Stomach smooth muscle (tissue), 2 donors: ENCODE data around the gene NEDD4L.

Source experiments
- H3K27ac ChIP-seq: one replicate; pipeline ENCODE4 v1.7.0; 2013; ENCODE audit warnings: mild to moderate bottlenecking, low read length, inconsistent platforms
- H3K27me3 ChIP-seq, 2 donors: one replicate each; pipeline ENCODE4 v1.7.0; 2013; ENCODE audit warnings: low read length in 2 of 2; ENCODE audit not compliant: insufficient read depth in 2 of 2, control insufficient read depth in 1 of 2
- H3K36me3 ChIP-seq, 2 donors: one replicate each; pipeline ENCODE4 v1.7.0; 2013; ENCODE audit warnings: low read length in 2 of 2; ENCODE audit not compliant: control insufficient read depth in 2 of 2, insufficient read depth in 2 of 2
- H3K4me1 ChIP-seq: one replicate; pipeline ENCODE4 v1.7.0; 2013; ENCODE audit warnings: low read length; ENCODE audit not compliant: control insufficient read depth, insufficient read depth
- H3K4me3 ChIP-seq, 2 donors: one replicate each; pipeline ENCODE4 v1.7.0; 2013; ENCODE audit warnings: low read length in 2 of 2
- H3K9ac ChIP-seq, 2 donors: one replicate each; pipeline ENCODE4 v1.7.0; 2013; ENCODE audit warnings: low read length in 2 of 2, mild to moderate bottlenecking in 1 of 2
- H3K9me3 ChIP-seq, 2 donors: one replicate each; pipeline ENCODE4 v1.7.0; 2013; ENCODE audit warnings: low read length in 2 of 2; ENCODE audit not compliant: control insufficient read depth in 2 of 2
- donor health status: healthy.
- donor health status: Pancreatic carcinoma.

NEDD4L gene

GRCh38 chr18:58348517-58348916 lies 304.5 kb downstream of the NEDD4L start:
- H3K27ac ChIP-seq: no peak overlapping the region
- no peaks in the 10 kb centered on the region for H3K9me3 ChIP-seq
- H3K9ac ChIP-seq: no peak overlapping the region
- no peaks in the 10 kb centered on the region for H3K4me1 ChIP-seq
- no peak overlapping the region for H3K4me3 ChIP-seq
- peaks cover 6 to 10% of the 10 kb centered on the region in 2 donors for H3K36me3 ChIP-seq
- no peaks in the 10 kb centered on the region for H3K27me3 ChIP-seq

- Histone ChIP-seq H3K27me3 (no peaks in the 10 kb centered on the region), H3K4me1 (no peaks in the 10 kb centered on the region), H3K9ac (no peak overlapping the region), H3K9me3 (no peaks in the 10 kb centered on the region), H3K36me3 (peaks cover 9 to 11% of the 10 kb centered on the region in 2 donors), H3K4me3 (no peak overlapping the region), H3K27ac (no peak overlapping the region)
Observed at GRCh38 chr18:58348951-58349350, 304.9 kb downstream of the NEDD4L start.

GRCh38 chr18:58349650-58350049 lies 305.6 kb downstream of the NEDD4L start:
- no peak overlapping the region for H3K27ac ChIP-seq
- H3K9me3 ChIP-seq: no peaks in the 10 kb centered on the region
- H3K4me1 ChIP-seq: no peaks in the 10 kb centered on the region
- no peak overlapping the region for H3K9ac ChIP-seq
- H3K36me3 ChIP-seq: peaks cover 9 to 13% of the 10 kb centered on the region in 2 donors
- no peaks in the 10 kb centered on the region for H3K27me3 ChIP-seq
- no peak overlapping the region for H3K4me3 ChIP-seq

GRCh38 chr18:58350526-58350925 lies 306.5 kb downstream of the NEDD4L start:
- Histone ChIP-seq H3K9ac (no peak overlapping the region), H3K9me3 (no peaks in the 10 kb centered on the region), H3K4me1 (no peaks in the 10 kb centered on the region), H3K4me3 (no peak overlapping the region), H3K27me3 (no peaks in the 10 kb centered on the region), H3K36me3 (peaks cover 9 to 13% of the 10 kb centered on the region in 2 donors), H3K27ac (no peak overlapping the region)

GRCh38 chr18:58351776-58352175 lies 307.8 kb downstream of the NEDD4L start:
- no peaks in the 10 kb centered on the region for H3K4me1 ChIP-seq

GRCh38 chr18:58353581-58353980 lies 309.6 kb downstream of the NEDD4L start:
- Histone ChIP-seq H3K9ac (no peak overlapping the region), H3K27me3 (no peaks in the 10 kb centered on the region), H3K4me1 (no peaks in the 10 kb centered on the region), H3K4me3 (no peak overlapping the region), H3K36me3 (peaks cover 13 to 17% of the 10 kb centered on the region in 2 donors), H3K27ac (no peak overlapping the region), H3K9me3 (no peaks in the 10 kb centered on the region)

More at GRCh38 chr18:58351776-58352175, 307.8 kb downstream of the NEDD4L start:
- Histone ChIP-seq H3K36me3 (peaks cover 9 to 13% of the 10 kb centered on the region in 2 donors), H3K9ac (no peak overlapping the region), H3K27ac (no peak overlapping the region), H3K4me3 (no peak overlapping the region), H3K9me3 (no peaks in the 10 kb centered on the region), H3K27me3 (no peaks in the 10 kb centered on the region)

- no peaks in the 10 kb centered on the region for H3K4me1 ChIP-seq
- no peak overlapping the region for H3K9ac ChIP-seq
- no peaks in the 10 kb centered on the region for H3K27me3 ChIP-seq
- H3K4me3 ChIP-seq: no peak overlapping the region
- peaks cover 13 to 17% of the 10 kb centered on the region in 2 donors for H3K36me3 ChIP-seq
- no peaks in the 10 kb centered on the region for H3K9me3 ChIP-seq
- no peak overlapping the region for H3K27ac ChIP-seq
Observed at GRCh38 chr18:58354051-58354450, 310.0 kb downstream of the NEDD4L start.

GRCh38 chr18:58354791-58355190 lies 310.8 kb downstream of the NEDD4L start:
- Histone ChIP-seq H3K9ac (no peak overlapping the region), H3K36me3 (peaks cover 9 to 17% of the 10 kb centered on the region in 2 donors), H3K9me3 (no peaks in the 10 kb centered on the region)

GRCh38 chr18:58355243-58355642 lies 311.2 kb downstream of the NEDD4L start:
- Histone ChIP-seq H3K4me3 (no peak overlapping the region), H3K9me3 (no peaks in the 10 kb centered on the region), H3K4me1 (no peaks in the 10 kb centered on the region), H3K36me3 (peaks cover 9 to 17% of the 10 kb centered on the region in 2 donors), H3K27me3 (no peaks in the 10 kb centered on the region), H3K27ac (no peak overlapping the region), H3K9ac (no peak overlapping the region)

More at GRCh38 chr18:58354791-58355190, 310.8 kb downstream of the NEDD4L start:
- no peaks in the 10 kb centered on the region for H3K4me1 ChIP-seq
- no peak overlapping the region for H3K4me3 ChIP-seq
- H3K27ac ChIP-seq: no peak overlapping the region
- H3K27me3 ChIP-seq: no peaks in the 10 kb centered on the region

- no peaks in the 10 kb centered on the region for H3K9me3 ChIP-seq
- H3K36me3 ChIP-seq: peaks cover 4 to 6% of the 10 kb centered on the region in 2 donors
- no peak overlapping the region for H3K9ac ChIP-seq
- no peak overlapping the region for H3K27ac ChIP-seq
- H3K27me3 ChIP-seq: no peaks in the 10 kb centered on the region
- H3K4me3 ChIP-seq: no peak overlapping the region
- H3K4me1 ChIP-seq: no peaks in the 10 kb centered on the region
Observed at GRCh38 chr18:58359218-58359617, 315.2 kb downstream of the NEDD4L start.

GRCh38 chr18:58359620-58360019 lies 315.6 kb downstream of the NEDD4L start:
- H3K27me3 ChIP-seq: no peaks in the 10 kb centered on the region
- no peak overlapping the region for H3K27ac ChIP-seq
- peaks cover 4% of the 10 kb centered on the region in 2 donors for H3K36me3 ChIP-seq
- no peaks in the 10 kb centered on the region for H3K9me3 ChIP-seq
- no peaks in the 10 kb centered on the region for H3K4me1 ChIP-seq
- H3K9ac ChIP-seq: no peak overlapping the region
- no peak overlapping the region for H3K4me3 ChIP-seq
